HG03108 (cell line): ENCODE results near the gene TERT.
"Not testable (repeated sequence)": the region's sequence is repeated elsewhere in the genome, so short reads cannot be mapped to it uniquely, and the experiment has no call there.

Experiments used
- ATAC-seq: cut with Tn5 transposase; IDR thresholded peaks from one replicate; pipeline ENCODE4 v1.9.1; 2021; ENCODE audit warnings: moderate library complexity; ENCODE audit not compliant: unreplicated experiment

The TERT gene

DNA sequence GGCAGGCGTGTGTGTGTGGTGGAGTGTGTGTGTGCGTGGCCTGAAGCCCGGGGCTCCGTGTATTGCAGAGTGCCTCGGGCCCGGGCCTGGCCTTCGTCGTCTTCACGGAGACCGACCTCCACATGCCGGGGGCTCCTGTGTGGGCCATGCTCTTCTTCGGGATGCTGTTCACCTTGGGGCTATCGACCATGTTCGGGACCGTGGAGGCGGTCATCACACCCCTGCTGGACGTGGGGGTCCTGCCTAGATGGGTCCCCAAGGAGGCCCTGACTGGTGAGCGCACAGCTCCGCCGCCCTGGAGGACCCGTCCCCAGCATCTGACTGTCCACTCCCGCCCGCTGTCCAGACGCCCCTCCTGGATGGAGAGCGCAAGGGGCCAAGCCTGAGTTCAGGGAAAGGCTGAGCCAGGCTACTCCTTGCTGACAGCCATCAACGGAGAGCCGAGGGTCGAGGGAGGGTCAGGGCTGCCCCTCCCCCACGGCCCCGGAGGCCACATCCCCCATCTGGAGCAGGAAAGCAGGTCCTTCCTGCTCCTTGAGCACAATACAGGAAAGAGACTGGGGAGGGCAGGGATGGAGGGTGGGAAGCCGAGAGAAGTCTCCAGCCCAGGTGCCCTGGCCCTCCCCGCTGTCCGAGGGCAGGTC lies 51.3 kb downstream of the TERT start:
- no peak for ATAC-seq

DNA sequence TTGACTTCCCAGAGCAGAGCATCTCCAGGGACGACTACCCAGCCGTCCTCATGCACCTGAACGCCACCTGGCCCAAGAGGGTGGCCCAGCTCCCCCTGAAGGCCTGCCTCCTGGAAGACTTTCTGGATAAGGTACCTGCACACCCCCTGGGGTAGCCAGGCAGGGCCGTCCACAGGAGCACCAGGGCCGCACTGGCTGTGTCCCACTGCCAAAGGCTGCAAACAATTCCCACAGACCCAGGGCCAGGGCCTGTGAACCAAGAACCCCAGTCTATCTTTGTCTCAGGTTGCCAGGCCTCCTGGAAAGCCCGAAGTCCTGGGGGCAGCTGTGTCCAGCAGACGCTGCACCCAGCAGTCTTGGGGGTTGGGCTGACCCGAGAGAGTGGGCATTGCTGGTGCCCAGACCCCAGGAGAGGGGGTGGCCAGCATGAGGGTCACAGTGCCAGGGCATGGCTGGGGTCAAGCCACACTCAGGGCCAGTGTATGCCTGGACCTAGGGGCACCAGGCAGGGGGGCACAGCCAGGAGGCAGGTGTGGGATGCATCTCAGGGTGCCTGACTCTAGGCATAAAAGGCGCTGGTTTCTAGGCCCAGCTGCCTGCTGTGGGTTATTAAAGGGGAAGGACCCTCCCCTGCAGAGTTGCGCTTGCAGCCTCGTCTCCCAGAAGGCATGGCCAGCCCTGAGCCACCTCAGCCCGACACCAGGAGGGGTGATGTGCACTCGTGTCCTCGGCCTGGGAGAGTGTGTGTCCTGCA lies 52.0 kb downstream of the TERT start:
- no peak for ATAC-seq

DNA sequence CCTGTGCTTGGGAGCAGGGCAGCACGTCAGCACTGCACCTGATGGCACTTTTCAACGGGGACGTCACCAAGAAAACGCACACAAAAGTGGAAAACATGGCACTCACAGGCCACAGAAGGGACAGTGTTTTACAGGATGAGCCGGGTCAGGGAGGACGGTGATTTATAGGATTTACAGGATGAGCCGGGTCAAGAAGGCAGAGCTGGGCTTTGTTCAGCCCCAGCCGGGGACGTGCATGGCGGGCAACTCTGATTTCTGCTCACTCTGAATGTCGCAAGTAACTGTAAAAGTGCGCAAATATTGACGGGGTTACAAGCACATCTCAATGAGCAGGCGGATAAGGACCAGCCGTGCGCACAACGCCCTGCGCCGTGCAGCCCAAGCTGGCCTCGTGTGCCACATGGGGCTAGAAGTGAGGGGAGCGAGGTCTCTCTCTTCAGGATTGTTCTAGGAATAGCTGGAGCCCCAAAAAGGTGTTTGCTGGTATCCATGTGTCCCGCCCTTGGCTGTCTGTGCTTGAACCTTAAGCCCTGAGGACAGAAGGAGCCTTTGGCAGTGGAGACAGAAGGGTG lies 53.3 kb downstream of the TERT start:
- no peak for ATAC-seq

DNA sequence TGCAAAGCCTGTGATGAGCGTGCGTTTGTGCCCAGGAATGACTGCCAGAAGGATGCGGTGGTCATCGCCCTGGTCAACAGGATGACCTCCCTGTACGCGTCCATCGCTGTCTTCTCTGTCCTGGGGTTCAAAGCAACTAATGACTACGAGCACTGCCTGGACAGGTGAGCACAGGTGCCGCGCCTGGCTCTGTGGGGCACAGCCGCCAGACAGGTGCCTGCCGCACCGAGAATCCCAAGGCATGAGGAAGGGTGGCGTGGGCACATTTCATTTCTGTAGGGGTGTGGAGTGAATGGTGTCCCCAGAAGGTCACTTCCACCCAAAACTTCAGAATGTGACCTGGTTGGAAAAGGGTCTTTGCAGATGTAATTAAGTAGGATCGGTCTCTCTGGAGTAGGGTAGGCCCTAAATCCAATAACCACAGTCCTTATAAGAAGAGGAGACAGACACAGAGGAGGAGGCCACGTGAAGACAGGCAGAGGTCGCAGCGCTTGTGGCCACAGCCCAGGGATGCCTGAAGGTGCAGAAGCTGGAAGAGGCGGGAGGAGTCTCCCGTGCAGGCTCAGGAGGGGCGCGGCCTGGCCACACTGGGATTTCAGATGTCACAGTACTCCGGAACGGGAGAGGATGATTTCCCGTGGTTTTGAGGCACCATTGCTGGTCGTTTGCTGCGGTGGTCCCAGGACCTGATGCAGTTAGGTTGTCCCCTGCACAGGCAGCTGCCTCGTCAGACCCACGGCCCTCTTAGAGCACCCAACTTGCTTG lies 54.2 kb downstream of the TERT start:
- no peak for ATAC-seq

DNA sequence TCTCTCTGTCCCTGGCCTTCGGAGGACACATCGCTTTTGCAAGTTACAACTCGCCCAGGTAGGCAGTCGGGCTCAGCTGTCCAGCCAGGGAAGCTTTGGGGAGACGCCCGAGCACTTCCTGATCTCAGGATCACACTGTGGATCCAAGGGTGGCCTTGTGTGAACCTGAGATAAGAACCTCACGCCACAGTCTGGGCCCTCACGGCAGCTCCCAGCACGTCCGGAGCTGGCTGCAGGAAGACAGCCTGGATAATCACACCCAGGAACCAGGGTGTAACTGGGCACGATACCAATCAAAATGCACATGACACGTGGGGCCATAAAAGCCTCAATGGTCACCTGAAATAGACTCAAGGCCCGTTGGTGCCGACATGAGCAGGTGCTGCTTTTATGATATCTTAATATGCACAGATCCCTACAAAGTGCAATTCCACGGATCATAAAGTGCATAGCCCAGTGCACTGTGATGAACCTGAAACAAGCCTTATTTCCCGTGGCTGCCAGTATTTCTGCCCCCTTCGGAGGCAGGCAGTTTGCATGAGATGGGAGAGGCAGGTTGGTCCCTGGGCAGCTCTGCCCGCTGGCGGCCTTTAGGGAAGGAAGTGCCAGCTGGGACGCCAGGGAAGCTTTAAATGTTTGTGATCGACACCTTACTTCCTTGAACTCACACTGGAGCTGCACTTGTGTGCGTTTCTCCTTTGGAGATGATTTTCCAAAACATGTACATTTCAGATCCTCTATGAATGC lies 55.2 kb downstream of the TERT start:
- no peak for ATAC-seq

- no peak for ATAC-seq
Observed at GRCh38 chr5:1235838-1236237, 59.0 kb downstream of the TERT start.

GRCh38 chr5:1235379-1235778 lies 59.5 kb downstream of the TERT start:
- no peak for ATAC-seq

GRCh38 chr5:1232780-1233179 lies 62.1 kb downstream of the TERT start:
- no peak for ATAC-seq

GRCh38 chr5:1231354-1231905 lies 63.4 kb downstream of the TERT start:
- ATAC-seq, result no peak

DNA sequence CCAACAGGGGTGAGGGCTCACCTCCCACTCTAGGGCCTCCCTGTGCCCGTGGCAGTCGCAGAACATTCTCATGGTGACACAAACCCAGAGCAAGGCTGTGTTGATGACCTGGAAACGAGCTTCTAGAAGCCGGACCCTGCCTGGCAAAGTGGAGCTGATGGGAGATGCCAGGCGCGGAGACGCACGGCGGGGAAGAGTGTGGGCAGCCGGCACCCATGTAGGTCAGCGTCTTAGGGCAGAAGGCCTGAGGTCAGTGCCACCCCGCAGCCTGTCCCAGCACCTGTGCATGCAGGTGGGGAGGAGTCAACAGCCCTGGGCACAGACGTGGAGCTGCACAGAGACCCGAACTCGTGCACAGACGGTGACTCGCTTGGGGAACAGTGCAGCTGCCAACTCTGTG lies 64.3 kb downstream of the TERT start:
- ATAC-seq, result no peak

DNA sequence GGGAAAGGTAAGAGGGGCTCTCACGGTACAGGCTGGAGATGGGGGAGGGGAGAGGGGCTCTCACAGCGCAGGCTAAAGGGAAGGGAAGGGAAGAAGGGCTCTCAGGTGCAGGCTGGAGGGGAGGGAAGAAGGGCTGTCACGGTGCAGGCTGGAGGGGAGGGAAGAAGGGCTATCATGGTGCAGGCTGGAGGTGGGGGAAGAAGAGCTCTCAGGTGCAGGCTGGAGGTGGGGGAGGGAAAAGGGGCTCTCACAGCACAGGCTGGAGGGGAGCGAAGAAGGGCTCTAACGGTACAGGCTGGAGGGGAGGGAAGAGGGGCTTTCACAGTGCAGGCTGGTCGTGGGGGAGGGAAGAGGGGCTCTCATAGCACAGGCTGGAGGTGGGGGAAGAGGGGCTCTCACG lies 65.0 kb downstream of the TERT start:
- ATAC-seq, result no peak

DNA sequence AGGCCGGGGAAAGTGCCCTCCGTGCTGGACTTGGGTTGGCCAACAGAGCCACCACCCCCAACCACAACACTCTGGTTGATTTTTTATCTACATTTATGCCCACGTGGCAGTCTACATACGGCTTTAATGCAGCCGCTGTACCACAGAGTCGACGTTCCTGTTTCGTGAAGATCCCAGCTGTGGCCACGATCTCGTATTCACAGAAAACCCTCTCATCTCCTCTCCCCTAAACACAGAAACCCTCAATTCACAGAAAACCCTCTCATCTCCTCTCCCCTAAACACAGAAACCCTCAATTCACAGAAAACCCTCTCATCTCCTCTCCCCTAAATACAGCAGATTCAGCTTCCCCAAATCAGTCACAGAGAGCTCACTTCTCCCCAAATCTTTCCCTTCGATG lies 65.8 kb downstream of the TERT start:
- not testable (repeated sequence) for ATAC-seq

DNA sequence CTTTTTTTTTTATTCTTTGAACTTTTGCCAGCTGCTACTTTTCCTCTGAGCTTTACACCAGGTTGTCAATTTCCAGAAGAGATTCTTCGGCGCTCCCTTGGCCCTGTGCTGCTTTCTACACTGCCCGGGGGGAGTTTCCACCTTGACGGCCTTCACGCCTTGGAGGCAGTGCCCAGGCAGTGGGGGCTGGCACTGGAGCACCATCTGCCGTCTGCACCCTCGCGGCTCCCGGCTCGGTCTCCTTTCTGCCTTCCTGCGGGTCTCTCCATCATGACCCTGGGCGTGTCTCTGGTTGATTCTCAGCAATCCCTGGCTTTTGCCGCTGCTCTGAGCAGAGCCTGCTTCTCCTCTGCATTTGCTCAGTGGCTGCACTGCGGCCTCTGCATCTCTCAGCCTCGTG lies 66.7 kb downstream of the TERT start:
- no peak for ATAC-seq

DNA sequence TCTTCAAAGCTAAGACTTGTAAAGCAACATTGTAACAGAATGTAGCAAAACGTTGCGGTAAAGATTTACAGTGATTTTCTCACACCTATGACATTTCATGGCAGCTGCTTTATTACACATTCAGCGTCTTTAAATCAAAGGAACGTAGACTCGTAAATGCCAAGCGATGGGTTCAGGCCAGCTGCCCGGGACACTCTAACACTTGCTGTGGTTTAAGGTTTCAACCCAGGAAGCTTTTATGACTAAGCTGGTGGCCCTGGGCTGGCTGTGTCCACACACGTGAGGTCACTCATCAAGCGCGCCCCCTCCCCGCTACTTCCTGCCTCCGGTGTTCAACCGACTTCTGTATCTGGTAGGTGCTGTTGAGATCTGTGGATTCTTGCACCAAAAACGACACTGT lies 67.2 kb downstream of the TERT start:
- ATAC-seq, result no peak

GRCh38 chr5:1226839-1227581 lies 67.9 kb downstream of the TERT start:
- no peak for ATAC-seq

- ATAC-seq, result no peak
Observed at GRCh38 chr5:1226231-1226630, 68.6 kb downstream of the TERT start.

- no peak for ATAC-seq
Observed at GRCh38 chr5:1225081-1225480, 69.8 kb downstream of the TERT start, which contains the start of gene SLC6A18. TSS of gene SLC6A18 (plus strand) at chr5:1225381. CDS start at chr5:1225478, 97 bp downstream.

DNA sequence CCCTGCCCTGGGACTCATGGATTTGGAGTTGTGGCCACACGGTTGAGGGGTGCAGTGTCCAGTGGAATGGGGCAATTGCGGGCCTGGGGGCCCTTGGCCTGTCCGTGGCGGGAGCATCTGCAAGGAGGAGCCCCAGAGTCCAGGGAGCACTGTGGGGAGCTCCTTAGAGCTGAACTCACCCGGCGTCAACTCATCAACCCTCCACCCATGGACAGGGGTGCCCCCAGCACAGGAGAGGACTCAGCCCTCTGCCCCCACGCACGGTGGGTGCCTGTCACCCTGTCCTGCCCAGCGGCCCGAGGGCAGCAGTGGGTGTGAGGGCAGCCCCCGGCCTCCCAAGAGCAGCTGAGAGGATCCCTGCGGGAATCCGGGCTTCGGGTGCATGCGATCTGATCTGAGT lies 70.2 kb downstream of the TERT start:
- no peak for ATAC-seq

GRCh38 chr5:1223278-1223670 lies 71.6 kb downstream of the TERT start:
- ATAC-seq, result no peak
